NCI-H1048 (cell line): Measurements from ENCODE around the gene SPARC.

Experiments used
- DNase-seq: peaks from one replicate; lab custom pipeline; 2025; lab: John Stamatoyannopoulos, UW

SPARC gene

DNA sequence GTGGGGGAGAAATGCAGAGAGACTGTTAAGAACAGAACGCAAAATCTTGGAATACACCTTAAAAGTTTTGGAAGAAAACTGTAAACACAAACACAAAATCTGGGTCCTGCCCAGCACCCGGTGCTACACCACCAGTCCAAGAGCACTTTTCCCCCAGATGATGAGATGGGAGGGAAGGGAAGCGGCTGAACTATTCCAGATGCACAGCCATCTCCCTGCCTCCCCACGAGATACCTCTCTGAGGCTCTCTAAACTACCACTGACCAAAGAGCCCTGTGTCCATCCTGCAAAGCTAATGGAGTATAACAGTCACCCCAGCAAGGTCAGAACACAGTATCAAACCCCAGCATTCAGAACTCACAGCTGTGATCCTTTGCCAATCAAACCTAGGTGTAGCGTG, 8.0 kb downstream of the SPARC start:
- no peak for DNase-seq

DNA sequence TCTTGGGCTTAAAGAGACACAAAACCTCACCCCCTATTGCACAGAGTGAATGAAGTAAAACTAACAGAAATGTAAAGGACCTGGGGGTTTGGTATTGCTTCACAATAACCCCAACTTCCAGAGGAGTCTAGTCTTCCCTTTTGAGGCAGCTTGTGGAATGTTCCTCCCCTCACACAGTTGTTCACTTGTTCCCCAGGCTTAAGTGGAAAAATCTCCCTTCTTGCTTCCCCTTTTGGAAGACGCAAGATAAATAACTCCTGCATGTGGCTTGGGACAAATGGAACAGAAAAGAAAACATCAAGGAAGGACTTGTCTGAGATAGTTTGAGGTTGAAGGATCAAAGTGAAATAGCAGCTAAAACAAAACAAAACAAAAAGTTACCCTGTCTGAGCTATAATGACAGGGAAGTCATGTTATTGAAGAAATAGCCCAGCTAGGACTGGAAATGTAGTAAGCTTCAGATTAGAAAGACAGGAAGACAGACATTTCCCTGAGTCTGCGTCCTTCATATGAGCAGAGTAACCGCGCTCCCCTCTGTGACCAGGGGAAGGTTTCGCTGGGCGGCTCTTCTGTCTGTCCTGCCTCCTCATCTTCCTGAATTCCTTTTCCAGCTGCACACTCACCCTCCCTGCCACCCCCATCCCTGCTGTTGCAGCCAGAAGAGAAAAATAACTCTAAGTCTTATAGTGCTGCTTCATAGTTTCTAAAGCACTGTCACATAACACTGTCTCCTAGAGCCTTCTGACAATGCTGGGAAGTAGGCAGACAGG, 8.8 kb downstream of the SPARC start:
- no peak for DNase-seq

DNA sequence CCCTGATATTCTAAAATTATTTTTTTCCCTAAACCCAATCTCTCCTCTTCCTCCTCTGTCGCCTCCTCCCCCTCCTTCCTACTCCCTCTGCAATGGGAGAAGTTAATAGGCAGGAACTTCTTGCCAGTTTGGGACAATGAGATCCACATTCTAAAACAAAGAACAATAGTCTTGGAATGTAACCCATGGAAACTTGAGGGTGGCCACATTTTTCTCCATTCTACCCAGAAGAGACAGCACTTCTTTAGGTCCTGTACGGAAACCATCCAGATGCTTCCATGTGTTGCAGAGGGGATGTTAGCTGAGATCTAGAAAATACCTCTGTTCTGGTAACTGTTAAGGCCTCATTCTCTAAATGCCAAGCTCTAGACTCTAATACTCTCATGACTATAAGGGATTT, 10.0 kb downstream of the SPARC start:
- DNase-seq, result no peak

DNA sequence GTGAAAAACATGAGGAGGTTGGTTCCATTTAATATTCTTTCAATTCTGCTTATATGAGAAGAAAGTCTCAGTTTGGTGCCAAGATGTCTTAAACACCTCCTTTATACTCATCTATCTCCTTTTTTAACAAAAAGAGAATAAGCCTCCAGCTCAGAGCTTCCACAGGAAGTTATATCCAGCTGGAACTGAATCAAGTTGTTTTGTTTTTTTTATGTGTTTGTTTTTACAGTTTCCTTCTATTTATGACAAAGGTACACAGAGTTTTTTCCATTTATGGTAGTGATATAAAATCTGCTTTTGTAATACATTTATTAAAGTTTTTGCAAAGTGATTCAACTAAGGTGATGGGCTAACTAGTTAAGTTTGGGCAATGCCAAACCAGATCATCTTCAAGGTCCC, 10.4 kb downstream of the SPARC start:
- DNase-seq, result no peak

DNA sequence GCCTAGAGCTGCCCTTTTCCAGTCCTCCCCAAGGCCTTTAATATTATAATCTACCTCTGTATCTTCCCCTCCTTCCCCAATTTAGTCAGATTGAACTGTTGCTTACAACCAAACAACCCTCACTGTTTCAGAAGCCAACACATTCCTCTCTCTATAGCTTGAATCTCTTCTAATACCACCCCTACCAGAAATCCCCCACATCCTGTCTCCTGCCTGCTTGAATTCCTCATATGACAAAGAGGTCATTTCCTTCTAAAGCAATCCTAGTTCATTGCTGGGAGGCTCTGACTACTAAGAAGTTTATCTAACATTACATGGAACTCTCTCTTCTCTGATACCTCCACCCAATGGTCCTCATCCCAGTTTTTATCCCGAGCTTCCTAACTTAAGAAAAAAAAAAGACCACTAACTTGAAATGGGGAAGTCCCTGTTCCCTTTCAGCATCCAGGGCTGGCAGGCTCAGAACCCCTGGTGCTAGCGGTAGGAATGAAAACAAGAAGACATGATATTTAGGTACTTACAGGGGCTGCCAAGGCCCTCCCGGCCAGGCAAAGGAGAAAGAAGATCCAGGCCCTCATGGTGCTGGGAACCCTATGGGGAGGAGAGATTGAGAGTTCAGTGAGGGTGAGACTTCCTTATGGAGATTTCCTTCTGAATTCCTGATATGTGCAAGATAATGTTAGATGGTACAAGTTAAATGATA, 11.0 kb downstream of the SPARC start:
- no peak for DNase-seq

DNA sequence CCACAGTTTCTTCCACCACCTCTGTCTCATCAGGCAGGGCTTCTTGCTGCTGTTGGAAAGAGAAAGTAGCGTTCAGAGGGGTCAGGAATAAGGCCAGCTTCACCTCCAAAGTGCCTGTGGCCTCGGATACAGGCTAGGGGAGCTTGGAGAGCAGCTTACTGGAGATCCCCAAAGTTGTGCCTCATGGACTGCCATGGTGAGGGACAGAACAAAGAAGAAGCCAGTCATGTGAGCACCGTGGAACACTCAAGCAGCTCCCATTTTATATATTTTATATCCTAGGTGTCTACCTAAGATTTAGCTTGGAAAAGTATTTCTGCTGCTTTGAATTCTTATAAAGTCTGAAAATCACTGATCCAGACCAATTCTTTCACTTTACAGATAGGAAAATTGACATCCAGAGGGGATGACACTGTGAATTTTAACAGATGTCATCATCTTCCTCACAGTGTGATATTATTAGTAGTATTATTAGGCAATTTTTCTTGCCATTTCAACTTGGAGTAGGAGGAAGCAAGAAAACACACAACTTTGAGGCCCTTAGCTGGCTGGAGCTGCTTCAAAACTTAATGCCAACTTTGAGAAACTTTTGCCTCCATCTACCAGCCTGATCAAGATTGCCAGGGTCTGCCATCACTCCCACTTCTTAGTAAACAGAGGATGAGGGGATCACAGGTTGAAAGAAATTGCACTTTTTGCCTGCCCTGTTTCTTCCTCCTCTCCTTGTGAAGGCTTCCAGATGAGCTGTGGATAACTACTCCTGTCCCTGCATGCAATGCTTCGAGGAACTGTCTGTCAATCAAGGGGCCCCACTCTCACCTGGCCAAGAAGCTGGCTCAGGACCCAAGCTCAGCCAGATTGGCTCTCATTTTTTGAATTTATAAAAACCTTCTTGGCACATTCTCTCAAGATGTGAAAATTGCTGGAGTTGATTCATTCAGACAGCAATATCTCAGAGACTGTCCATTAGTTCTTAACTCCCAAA, 11.8 kb downstream of the SPARC start:
- no peak for DNase-seq

DNA sequence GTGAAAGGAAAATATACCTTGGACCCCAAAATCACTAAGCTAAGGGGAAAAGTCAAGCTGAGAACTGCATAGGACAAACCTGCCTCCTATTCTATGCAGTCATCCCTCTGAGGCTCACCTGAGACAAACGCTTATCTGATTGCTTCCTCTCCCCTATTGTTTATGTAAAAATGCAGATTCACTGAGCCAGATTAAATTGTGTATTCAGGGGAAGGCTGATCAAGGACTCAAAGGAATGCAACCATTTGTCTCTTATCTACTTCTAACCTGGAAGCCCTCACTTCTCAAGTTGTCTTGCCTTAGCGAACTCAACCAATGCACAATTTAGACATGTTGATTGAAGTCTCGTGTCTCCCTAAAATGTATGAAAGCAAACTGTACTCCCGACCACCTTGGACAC, 13.3 kb downstream of the SPARC start:
- DNase-seq, result no peak

DNA sequence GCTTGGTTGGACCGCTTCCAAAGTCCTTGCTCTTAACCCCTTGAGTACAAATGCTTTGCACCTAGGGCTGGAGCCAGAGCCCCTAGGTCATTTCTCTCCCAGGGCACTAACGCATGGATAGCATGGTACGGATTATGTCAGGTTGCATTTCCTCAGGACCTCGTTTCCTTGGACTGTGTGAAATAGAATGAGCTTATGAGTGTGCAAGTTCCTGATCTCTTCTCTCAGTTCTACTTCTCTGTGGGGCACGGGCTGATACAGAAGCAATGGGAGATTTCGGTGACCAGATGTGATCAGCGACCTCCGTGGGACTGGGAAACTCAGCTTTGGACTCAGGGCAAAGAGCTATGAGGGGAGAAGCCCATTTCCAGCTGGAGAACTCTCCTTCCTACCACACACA, 14.2 kb downstream of the SPARC start:
- DNase-seq, result no peak

DNA sequence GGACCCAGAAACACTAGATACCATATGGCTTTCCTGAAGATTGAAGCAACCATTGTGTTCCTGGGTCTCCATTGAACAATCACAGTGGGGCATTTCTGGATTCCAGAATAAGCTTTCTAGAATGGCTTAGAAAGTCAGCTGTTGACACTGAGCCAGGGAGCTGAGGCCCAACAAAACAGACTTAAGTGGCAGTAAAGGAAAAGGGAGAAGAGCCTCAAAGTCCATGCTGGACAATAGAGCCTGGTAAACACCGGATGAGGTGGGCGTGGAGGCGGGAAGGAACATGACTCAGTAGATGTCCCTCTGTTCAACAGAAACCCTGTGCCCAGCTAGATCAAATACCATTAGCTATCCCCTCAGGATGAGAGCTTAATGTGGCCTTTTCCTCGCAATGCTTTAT, 14.8 kb downstream of the SPARC start:
- no peak for DNase-seq

DNA sequence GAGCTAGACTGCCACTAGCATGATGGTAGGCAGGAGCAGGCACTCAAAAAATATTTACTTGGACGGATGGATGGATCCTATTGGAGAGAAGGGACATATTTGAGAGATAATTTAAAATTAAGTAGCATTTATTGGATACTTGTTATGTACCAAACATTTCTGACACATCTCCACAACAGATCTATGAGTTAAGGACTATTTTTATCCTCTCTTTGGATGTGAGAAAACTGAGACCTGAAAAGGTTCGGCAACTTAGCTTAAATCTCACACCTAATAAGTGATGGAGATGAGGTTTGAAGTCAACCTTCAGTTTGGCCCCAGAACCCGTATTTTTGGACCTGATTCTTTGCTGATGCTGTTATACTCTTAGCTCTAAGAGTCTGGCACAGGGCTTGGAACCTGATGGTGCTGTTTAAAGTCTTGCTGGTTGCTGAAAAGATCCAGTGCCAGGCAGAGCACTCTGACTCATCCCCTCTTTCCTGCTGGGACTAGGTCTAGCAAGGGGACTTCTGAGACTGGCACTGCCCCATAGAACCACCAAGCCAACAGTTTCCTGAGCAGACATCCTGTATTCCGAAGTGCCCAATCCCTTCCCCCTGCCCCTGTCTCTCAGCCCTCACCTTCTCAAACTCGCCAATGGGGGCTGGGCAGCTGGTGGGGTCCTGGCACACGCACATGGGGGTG, 15.6 kb downstream of the SPARC start:
- no peak for DNase-seq

DNA sequence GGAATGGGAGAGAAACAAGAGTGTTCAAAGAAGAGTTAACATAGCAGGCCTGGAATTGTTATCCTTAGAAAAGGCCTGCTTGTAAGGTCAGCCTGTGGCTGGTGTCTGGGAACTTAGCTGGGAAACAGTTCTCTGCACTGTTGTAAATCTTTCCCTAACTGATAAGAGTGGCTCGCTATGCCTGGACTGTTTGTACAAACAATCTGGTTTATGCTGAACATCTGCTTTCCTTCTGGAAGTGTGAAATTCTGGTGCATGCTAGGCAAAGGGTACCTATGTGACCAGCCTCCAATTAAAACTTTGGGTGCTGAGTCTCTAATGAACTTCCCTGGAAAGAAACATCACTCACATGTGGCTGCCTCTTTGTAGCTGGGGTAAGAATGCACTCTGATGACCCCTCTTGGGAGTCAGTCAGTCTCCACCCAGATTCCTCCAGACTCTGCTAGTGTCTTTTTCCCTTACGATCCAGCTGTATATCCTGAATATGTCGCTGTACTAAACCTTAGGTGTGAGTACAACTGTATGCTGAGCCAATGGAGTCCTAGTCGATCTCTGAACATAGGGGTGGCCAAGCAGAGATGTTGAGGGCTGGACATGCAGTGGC, 16.5 kb downstream of the SPARC start:
- no peak for DNase-seq

DNA sequence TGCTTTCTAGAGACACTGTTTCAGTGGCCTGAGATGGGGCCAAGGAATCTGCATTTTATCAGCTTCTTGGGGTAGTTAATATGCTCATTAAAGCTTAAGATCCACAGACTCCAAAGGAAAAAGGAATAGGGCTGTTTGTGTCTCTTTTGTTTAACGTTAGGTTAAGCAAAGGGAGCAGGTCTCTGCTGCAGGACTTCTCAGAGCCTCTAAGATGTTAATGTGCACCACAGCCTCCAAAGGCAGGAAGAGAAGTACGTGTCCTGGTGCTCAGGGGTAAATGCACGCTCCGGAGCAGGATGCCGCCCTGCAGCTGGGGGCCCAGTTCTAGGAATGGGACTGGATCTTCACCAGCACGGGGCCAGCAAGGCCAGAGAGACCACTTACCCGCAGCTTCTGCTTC, 19.6 kb downstream of the SPARC start:
- no peak for DNase-seq

DNA sequence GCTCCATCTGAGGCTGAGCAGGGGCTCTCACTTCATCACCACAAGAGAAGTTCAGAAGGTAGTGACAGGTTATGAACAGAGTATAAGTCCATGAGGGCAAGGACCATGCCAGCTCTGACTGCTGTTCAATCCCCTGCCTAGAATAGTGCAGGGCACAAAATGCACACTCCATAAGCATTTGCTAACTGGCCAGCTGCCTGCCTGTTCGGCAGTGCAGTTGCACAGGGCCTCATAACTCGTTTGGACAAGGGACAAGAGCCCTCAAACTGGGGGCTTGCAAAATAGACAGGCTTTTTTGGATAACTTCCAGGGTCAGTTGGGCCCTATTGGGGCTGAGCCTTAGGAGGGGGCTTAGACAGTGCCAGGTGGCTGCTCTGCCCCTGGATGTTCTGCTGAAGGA, 21.1 kb downstream of the SPARC start:
- no peak for DNase-seq

DNA sequence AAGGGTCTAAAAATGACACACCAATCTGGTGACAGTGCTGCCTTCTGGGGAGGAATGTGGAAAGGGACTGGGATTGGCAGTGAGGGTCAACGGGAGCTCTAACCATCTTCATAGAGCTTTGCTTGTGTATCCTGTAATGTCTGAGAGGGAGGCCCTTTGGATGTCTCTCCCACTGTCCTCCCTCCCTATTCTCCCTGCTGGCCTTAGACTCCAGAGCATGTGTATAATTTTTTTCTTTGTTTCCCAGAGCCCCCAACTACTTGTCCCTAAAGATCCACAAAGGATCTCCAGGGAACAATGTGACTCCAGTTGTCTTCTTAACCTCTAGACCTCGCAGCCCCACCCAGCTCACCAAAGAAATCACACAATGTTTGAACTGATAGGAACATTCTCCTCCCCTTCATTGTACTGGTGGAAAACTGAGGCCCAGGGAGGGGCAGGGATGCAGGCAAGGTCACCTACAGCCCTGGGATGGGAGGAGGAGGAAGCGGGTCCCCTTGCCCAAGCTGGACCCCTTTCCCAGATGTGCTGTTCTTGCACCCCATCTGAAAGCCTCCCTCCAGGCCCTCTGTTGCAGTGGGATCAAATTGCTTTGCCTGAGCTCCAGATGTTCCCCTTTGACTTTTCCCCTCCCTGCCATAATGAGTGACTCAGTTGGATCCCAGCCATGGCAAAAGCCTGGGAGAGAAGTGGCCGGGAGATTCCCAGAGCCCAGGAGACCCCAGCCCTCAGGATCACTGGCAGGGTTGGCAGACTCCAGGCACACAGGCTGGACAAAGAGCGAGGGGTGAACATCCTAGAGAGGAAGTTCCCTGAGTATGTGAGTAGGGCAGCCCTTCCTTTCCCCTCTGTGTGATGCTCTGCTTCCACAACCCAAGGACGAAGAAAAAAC, 21.8 kb downstream of the SPARC start:
- no peak for DNase-seq

DNA sequence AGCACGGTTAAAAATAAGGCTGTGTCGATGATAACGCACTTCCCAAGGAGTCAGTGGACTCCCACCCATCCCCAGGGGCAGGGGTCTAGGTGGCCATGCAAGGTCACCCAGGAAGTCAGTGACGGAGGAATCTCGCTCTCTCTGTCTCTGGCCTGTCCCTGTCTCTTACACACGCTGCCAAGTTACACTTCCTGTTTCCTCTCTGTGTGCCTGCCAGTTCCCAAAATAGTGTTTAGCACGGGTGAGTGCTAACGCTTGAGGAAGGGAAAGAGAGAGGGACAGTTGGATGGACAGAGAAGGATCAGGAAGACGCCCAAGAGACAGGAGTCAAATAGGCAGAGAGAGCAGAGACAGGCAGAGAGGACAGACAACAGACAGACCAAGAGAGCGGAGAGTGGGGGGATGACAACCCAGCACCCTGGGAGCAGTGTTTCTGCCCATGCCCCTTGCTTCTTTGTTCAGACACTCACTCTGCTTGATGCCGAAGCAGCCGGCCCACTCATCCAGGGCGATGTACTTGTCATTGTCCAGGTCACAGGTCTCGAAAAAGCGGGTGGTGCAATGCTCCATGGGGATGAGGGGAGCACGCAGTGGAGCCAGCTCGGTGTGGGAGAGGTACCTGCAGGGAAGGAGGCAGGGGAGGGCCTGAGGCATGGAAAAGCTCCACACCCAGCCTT, 23.0 kb downstream of the SPARC start:
- DNase-seq, result no peak

DNA sequence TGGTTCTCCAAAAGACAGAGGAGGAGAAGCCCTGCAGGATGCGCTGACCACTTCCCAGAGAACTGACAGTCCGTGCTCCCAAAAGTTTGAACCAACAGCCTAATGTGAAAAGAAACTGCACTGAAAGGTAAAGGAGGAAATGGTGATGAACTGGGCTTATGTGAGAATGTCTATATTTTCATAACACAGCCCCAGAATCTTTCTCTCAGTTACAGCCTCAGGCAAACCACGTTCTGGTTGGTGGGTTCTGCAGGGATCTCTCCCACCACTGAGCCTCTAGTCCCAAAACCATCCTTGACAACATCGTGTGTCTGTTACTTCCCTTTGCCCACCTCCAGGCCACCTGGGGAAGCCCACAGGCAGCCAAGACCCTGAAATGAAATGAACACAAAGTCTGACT, 23.9 kb downstream of the SPARC start:
- DNase-seq, result no peak

DNA sequence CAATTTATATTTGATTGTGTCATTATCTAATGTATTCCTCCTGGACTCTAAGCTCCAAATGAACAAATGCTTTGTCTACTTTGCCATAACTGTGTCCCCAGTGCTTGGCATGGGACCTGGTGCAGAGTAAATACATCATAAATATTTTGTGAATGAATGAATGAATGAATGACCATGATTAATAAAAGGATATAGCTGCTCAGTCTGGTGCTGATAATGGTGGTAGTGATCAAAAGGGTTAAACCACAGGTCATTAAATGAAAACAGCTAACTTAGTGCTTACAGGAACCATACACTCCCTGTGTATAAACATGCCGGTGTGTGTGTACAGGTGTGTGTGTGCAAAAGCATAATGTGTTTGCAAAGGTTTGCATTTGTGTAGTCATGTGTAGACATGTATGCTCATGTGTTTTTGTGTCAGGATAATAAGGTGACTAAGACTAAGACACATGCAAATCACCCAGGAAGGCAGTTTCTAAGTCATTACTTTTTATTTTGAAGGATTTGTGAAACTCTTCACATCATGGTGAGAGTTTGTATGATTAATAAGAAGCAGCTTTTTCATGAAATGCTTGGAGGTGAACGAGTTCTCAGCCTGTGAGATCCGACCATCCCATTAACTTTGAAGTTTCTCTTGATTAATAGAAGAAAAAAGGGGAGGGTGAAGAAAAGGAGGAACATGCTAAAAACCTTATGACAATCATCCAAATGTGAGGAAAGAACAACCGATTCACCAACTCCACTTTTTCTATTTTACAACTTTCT, 24.6 kb downstream of the SPARC start:
- no peak for DNase-seq

DNA sequence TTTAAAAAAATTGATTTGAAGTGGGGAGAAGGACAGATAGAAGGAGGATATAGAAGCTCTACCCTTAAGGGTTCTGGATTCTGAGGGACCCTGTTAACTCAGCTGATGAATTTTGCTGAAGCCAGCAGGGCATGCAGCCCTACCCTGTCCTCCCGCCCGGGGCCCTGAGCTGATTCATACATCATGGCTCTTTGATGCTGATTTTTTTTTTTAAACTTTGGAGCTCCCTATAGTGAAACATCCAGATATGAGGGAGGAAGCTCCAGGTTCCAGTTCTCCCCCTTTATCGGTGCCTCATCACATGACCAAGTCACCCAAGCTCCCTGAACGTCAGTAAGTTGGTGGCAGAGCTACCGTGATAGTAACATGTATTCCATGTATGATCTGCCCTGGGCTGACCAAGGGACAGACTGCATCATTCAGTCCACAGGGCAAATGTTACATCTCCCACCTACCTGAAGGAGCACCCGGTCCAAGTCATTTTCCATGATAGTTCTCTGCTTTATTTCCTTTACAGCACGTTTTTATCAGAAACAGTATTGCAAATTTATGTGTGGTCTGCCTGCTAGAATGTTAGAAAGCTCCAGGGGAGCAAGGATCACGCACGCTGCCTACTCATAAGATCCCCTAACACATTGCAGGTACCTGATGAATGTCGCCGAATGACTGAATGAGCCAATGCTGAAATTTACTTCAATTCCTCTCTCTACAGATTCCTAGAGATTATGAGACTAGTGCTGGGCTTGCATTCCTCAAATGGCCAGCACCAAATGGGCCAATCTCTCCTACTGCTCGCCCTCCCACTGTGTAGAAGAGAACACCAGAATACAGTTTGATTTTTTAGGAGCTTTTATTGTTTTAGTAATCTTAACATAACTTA, 25.9 kb downstream of the SPARC start:
- no peak for DNase-seq
